HCT116 (cell line): ENCODE data around the gene PYROXD2. TPM values are rescaled to one million over a fixed set of nuclear protein-coding genes. Genes with fewer than 3 reads are reported as not detected.
"Not testable (repeated sequence)": the region's sequence is repeated elsewhere in the genome, so short reads cannot be mapped to it uniquely, and the experiment has no call there.

Experiments used
- ATAC-seq: fragments of 200-7000 bp; cut with Tn5 transposase; 2 replicates; pipeline ENCODE4 v1.9.1; 2020; ENCODE audit warnings: mild to moderate bottlenecking, moderate library complexity
- BruUV-seq: library from RNA; stranded (reverse); fragments of 400-500 nt; replicated peaks from 2 replicates; lab custom pipeline; 2021; lab: Mats Ljungman, UMichigan
- CTCF ChIA-PET: fragments of 300-600 bp; sonication (Branson Sonifier 250); formaldehyde crosslinking; loops from one replicate; lab custom pipeline; 2021; ENCODE audit warnings: antibody characterized with exemption; lab: Charles Lee
- POLR2A ChIA-PET: fragments of 300-600, 350-600 bp; sonication (Branson Sonifier 250); formaldehyde crosslinking; loops from one replicate; lab custom pipeline; 2021; ENCODE audit warnings: antibody characterized with exemption; lab: Charles Lee
- RAD21 ChIA-PET, 2 experiments: fragments of 300-600 bp; sonication (Branson Sonifier 250); formaldehyde crosslinking; loops; one replicate each; lab custom pipeline; 2023; ENCODE audit warnings: low total read pairs in 2 of 2; ENCODE audit not compliant: uncharacterized antibody in 2 of 2, unreplicated experiment in 2 of 2, low non-redundant PET in 1 of 2; lab: Charles Lee
- DNase-seq: peaks from one replicate; pipeline ENCODE4 v3.0.0-alpha.2; 2010; ENCODE audit warnings: low read depth, low spot score
- H2AFZ ChIP-seq: fragments of 200-600 bp; shearing (Covaris generic), sonication (generic); 2 replicates; pipeline ENCODE4 v1.6.1; 2017; ENCODE audit warnings: low read depth, mixed run types, mixed read lengths, antibody characterized with exemption, low read length; ENCODE audit not compliant: poor library complexity, severe bottlenecking
- H3K27ac ChIP-seq: 2 replicates; pipeline ENCODE4 v1.5.1; 2012; ENCODE audit warnings: low read depth, low read length
- H3K27me3 ChIP-seq: fragments of 200-600 bp; sonication (generic); 2 replicates; pipeline ENCODE4 v1.6.1; 2016; ENCODE audit warnings: mixed run types, low read length, mixed read lengths; ENCODE audit not compliant: insufficient read depth
- H3K36me3 ChIP-seq, 2 experiments: fragments of 200-500 bp in 1 of 2; fragments of 200-600 bp in 1 of 2; sonication (Bioruptor generic) in 1 of 2; sonication (generic) in 1 of 2; 2 replicates each; pipeline versions ENCODE4 v1.5.1 to v1.6.1; 2014 to 2016; ENCODE audit warnings: low read length in 2 of 2, inconsistent platforms in 1 of 2, mixed read lengths in 1 of 2, mixed run types in 1 of 2; ENCODE audit not compliant: insufficient read depth in 2 of 2, control insufficient read depth in 1 of 2
- H3K4me1 ChIP-seq, 2 experiments: fragments of 200-600 bp in 1 of 2; sonication (generic) in 1 of 2; 2 replicates each; pipeline versions ENCODE4 v1.5.1 to v1.6.1; 2012 to 2017; ENCODE audit warnings: low read length in 2 of 2, inconsistent platforms in 1 of 2, mild to moderate bottlenecking in 1 of 2, mixed read lengths in 1 of 2, mixed run types in 1 of 2, moderate library complexity in 1 of 2; ENCODE audit not compliant: insufficient read depth in 2 of 2, control insufficient read depth in 1 of 2
- H3K4me2 ChIP-seq: fragments of 200-600 bp; sonication (generic); 2 replicates; pipeline ENCODE4 v1.6.1; 2017; ENCODE audit warnings: mixed run types, low read length, mixed read lengths
- H3K4me3 ChIP-seq, 2 experiments: fragments of 200-600 bp in 1 of 2; sonication (generic) in 1 of 2; replicated peaks in 1 of 2; 2 replicates each; pipeline ENCODE4 v1.5.1; 2011 to 2016; ENCODE audit warnings: low read length in 2 of 2, control low read depth in 1 of 2, low read depth in 1 of 2, mild to moderate bottlenecking in 1 of 2, mixed read lengths in 1 of 2, mixed run types in 1 of 2
- H3K79me2 ChIP-seq: fragments of 200-600 bp; sonication (generic); 2 replicates; pipeline ENCODE4 v1.6.1; 2017; ENCODE audit warnings: mild to moderate bottlenecking, mixed run types, low read length, moderate library complexity, mixed read lengths; ENCODE audit not compliant: insufficient read depth
- H3K9ac ChIP-seq: fragments of 200-600 bp; sonication (generic); 2 replicates; pipeline ENCODE4 v1.6.1; 2016; ENCODE audit warnings: low read length, mixed read lengths
- H3K9me2 ChIP-seq: fragments of 200-600 bp; sonication (generic), shearing (Covaris generic); 2 replicates; pipeline ENCODE4 v1.6.1; 2017; ENCODE audit warnings: mixed run types, mild to moderate bottlenecking, moderate library complexity; ENCODE audit not compliant: insufficient read depth
- H3K9me3 ChIP-seq, 2 experiments: fragments of 200-500 bp in 1 of 2; fragments of 200-600 bp in 1 of 2; sonication (Bioruptor generic) in 1 of 2; sonication (generic) in 1 of 2; 2 replicates each; pipeline ENCODE4 v1.6.1; 2014 to 2017; ENCODE audit warnings: low read length in 2 of 2, mixed read lengths in 2 of 2, inconsistent platforms in 1 of 2, low read depth in 1 of 2, mild to moderate bottlenecking in 1 of 2, mixed run types in 1 of 2, moderate library complexity in 1 of 2; ENCODE audit not compliant: control insufficient read depth in 1 of 2, insufficient read depth in 1 of 2
- H4K20me1 ChIP-seq: fragments of 200-600 bp; sonication (generic), shearing (Covaris generic); 2 replicates; pipeline ENCODE4 v1.6.1; 2017; ENCODE audit warnings: mixed run types, mild to moderate bottlenecking, moderate library complexity; ENCODE audit not compliant: insufficient read depth
- CBX3 ChIP-seq: IDR thresholded peaks from 2 replicates; pipeline ENCODE4 v1.6.1; 2012; ENCODE audit warnings: low read depth
- CEBPB ChIP-seq: IDR thresholded peaks from 2 replicates; pipeline ENCODE4 v1.6.1; 2012; ENCODE audit warnings: low read depth
- EGR1 ChIP-seq: IDR thresholded peaks from 2 replicates; pipeline ENCODE4 v1.6.1; 2012; ENCODE audit warnings: low read depth
- ELF1 ChIP-seq: IDR thresholded peaks from 2 replicates; pipeline ENCODE4 v1.6.1; 2012; ENCODE audit warnings: low read depth, borderline replicate concordance
- EZH2phosphoT487 ChIP-seq: fragments of 200-600 bp; IDR thresholded peaks from 2 replicates; pipeline ENCODE4 v1.6.1; 2018; ENCODE audit warnings: antibody characterized with exemption, borderline replicate concordance
- FOSL1 ChIP-seq: IDR thresholded peaks from 2 replicates; pipeline ENCODE4 v1.6.1; 2012; ENCODE audit warnings: low read depth
- JUND ChIP-seq: IDR thresholded peaks from 2 replicates; pipeline ENCODE4 v1.6.1; 2012
- POLR2A ChIP-seq: IDR thresholded peaks from 2 replicates; pipeline ENCODE4 v1.7.0; 2011; ENCODE audit warnings: borderline replicate concordance; ENCODE audit not compliant: insufficient read depth, insufficient read length; ENCODE audit errors: extremely low read depth
- RAD21 ChIP-seq: IDR thresholded peaks from 2 replicates; pipeline ENCODE4 v1.6.1; 2012; ENCODE audit warnings: low read depth, mild to moderate bottlenecking
- SIN3A ChIP-seq: IDR thresholded peaks from 2 replicates; pipeline ENCODE4 v1.6.1; 2012; ENCODE audit warnings: low read depth
- SRF ChIP-seq: IDR thresholded peaks from 2 replicates; pipeline ENCODE4 v1.6.1; 2012; ENCODE audit warnings: low read depth
- YY1 ChIP-seq: IDR thresholded peaks from 2 replicates; pipeline ENCODE4 v1.6.1; 2011; ENCODE audit warnings: low read length, low read depth, moderate library complexity, mild to moderate bottlenecking; ENCODE audit not compliant: insufficient replicate concordance; ENCODE audit errors: extremely low read depth
- ZFX ChIP-seq: fragments of 450-650 bp; IDR thresholded peaks from 2 replicates; pipeline ENCODE4 v1.6.1; 2017
- ZNF274 ChIP-seq: fragments of 200-500 bp; sonication (Bioruptor generic); IDR thresholded peaks from 2 replicates; pipeline ENCODE4 v1.6.1; 2014; ENCODE audit warnings: mild to moderate bottlenecking, low read depth, low read length, inconsistent platforms
- intact Hi-C: fragments of 100-400 bp; cut with micrococcal nuclease; formaldehyde crosslinking; loops from 2 replicates; pipeline ENCODE4 v1.10.0; 2022
- total RNA-seq: library from RNA; stranded (reverse); gene quantifications from one replicate; pipeline ENCODE4 v1.2.1, GENCODE V29; 2021; ENCODE audit not compliant: unreplicated experiment
- TF ChIP-seq, protein P1 (sequence below), 3 experiments: fragments of 200-600 bp in 1 of 3; sonication (generic) in 1 of 3; IDR thresholded peaks in 2 of 3; conservative IDR thresholded peaks in 1 of 3; 2 replicates each; pipeline ENCODE4 v1.5.1; 2012 to 2017; ENCODE audit warnings: low read depth in 2 of 3, low read length in 2 of 3, antibody characterized with exemption in 1 of 3, borderline replicate concordance in 1 of 3, control low read depth in 1 of 3, mild to moderate bottlenecking in 1 of 3, mixed read lengths in 1 of 3, mixed run types in 1 of 3, moderate library complexity in 1 of 3; ENCODE audit not compliant: insufficient read depth in 1 of 3
- TF ChIP-seq, protein P2 (sequence below): IDR thresholded peaks from 2 replicates; pipeline ENCODE4 v1.6.1; 2012

PYROXD2 gene
- total RNA-seq, 1 experiment from 2014 or later, result 14.2 TPM

DNA sequence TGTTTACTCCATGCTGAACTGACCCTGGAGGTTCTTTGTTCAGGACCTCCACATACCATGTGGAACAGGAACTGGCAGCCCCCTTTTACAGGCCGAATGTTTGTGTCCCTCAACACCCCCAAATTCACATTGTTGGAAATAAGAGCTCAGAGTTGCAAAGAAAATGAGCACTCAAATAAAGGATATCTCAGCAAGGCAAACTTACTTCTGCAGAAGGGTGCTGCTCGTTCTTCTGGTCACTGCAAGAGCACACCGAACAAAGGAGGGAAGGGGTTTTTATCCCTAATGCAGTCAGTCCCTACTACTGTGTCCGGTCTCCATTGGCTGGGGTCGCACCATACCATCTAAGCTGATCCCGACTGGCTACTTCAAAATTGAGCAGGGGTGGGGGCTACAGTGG lies 68.1 kb downstream of the PYROXD2 start:
- BruUV-seq, result no TSS peak
- Histone ChIP-seq H2AFZ (no peak overlapping the region), H4K20me1 (no peaks in the 10 kb centered on the region), H3K36me3 (no peaks in the 10 kb centered on the region), H3K4me2 (no peak overlapping the region), H3K9me2 (no peaks in the 10 kb centered on the region), H3K4me1 (no peaks in the 10 kb centered on the region), H3K27ac (no peak overlapping the region), H3K9ac (no peak overlapping the region), H3K27me3 (peaks cover 18% of the 10 kb centered on the region; the same call in 1 of the 2 replicates), H3K79me2 (no peaks in the 10 kb centered on the region), H3K4me3 (no peak overlapping the region), H3K9me3 (no peaks in the 10 kb centered on the region)
- no peak for DNase-seq
- no peak for ATAC-seq
- RAD21 ChIA-PET, result no interaction called here
- CTCF ChIA-PET, result no interaction called here
- POLR2A ChIA-PET, result no interaction called here
- TF ChIP-seq CEBPB (no peak), SIN3A (no peak), FOSL1 (no peak), CBX3 (peak; percentile 54; the same call in 1 of the 2 replicates)
- intact Hi-C loops, result no loop called here

DNA sequence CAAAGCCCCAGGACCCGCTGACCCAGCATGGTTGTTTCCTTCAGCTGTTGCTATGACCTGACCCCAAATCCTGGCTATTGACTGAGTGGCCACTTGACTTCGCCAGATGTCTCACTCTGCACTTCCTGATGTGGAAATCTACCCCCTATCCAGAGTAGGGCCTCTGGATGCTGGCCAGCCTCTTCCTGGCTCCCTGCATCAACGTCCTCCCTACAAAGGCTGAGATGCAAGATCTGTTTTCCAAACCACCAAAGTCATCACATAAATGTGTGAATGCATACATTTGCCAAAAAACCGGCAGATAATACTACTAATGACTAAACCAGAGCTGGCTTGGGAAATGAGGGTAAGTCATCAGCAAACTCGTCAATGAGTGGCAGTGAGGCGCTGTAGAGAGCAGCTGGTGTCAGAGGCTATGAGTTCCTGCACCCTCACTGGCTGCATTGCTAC lies 70.4 kb downstream of the PYROXD2 start:
- BruUV-seq, result no TSS peak
- no peak for TF ChIP-seq ZNF274
- TF ChIP-seq JUND, result no peak
- no peak for TF ChIP-seq POLR2A
- no peak for TF ChIP-seq YY1
- TF ChIP-seq, protein P1, sequence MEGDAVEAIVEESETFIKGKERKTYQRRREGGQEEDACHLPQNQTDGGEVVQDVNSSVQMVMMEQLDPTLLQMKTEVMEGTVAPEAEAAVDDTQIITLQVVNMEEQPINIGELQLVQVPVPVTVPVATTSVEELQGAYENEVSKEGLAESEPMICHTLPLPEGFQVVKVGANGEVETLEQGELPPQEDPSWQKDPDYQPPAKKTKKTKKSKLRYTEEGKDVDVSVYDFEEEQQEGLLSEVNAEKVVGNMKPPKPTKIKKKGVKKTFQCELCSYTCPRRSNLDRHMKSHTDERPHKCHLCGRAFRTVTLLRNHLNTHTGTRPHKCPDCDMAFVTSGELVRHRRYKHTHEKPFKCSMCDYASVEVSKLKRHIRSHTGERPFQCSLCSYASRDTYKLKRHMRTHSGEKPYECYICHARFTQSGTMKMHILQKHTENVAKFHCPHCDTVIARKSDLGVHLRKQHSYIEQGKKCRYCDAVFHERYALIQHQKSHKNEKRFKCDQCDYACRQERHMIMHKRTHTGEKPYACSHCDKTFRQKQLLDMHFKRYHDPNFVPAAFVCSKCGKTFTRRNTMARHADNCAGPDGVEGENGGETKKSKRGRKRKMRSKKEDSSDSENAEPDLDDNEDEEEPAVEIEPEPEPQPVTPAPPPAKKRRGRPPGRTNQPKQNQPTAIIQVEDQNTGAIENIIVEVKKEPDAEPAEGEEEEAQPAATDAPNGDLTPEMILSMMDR (IDR thresholded peaks at IDR 0.05 in 2 of 3, conservative IDR thresholded peaks at IDR 0.05 in 1 of 3; ENCODE audit: borderline replicate concordance in 1 of 3, insufficient read depth in 1 of 3, low read depth in 2 of 3, low read length in 2 of 3), result no peak
- TF ChIP-seq FOSL1, result no peak
- TF ChIP-seq SIN3A, result no peak
- no peak for TF ChIP-seq ZFX
- no peak for TF ChIP-seq EZH2phosphoT487
- TF ChIP-seq RAD21, result no peak
- no peak for TF ChIP-seq SRF
- TF ChIP-seq CBX3, result no peak
- no peak for TF ChIP-seq EGR1
- TF ChIP-seq ELF1, result no peak
- TF ChIP-seq, protein P2, sequence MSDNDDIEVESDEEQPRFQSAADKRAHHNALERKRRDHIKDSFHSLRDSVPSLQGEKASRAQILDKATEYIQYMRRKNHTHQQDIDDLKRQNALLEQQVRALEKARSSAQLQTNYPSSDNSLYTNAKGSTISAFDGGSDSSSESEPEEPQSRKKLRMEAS, result no peak
- Histone ChIP-seq H3K36me3 (no peaks in the 10 kb centered on the region), H2AFZ (no peak overlapping the region), H3K4me3 (no peak overlapping the region), H3K4me1 (no peaks in the 10 kb centered on the region), H3K27ac (no peak overlapping the region), H3K9me3 (no peaks in the 10 kb centered on the region), H3K27me3 (peaks cover 17% of the 10 kb centered on the region), H3K9ac (no peak overlapping the region), H3K79me2 (no peaks in the 10 kb centered on the region), H4K20me1 (no peaks in the 10 kb centered on the region), H3K4me2 (no peak overlapping the region), H3K9me2 (no peaks in the 10 kb centered on the region)
- intact Hi-C loops, result no loop called here
- no peak for DNase-seq
- RAD21 ChIA-PET, result no interaction called here
- CTCF ChIA-PET, result interaction anchor here (0.9 kb wide), 1 partner anchor 12 kb away, joined by 3 read pairs; no protein-coding TSS in a partner anchor
- ATAC-seq, result no peak
- POLR2A ChIA-PET, result interaction anchor here (1.3 kb wide), 1 partner anchor 9 kb away, joined by 3 read pairs; no protein-coding TSS in a partner anchor

DNA sequence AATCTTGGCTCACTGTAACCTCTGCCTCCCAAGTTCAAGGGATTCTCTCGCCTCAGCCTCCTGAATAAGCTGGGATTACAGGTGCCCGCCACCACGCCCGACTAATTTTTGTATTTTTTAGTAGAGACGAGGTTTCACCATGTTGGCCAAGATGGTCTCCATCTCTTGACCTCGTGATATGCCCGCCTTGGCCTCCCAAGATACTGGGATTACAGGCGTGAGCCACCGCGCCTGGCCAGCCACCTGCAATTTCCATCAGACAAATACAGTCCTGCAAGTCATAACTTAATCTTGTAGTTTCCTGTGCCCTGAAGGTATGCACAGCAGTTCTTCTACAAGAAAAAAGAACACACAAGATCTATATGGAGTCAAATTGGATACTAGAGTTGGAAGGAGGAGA lies 73.3 kb downstream of the PYROXD2 start:
- not testable (repeated sequence) for BruUV-seq, ATAC-seq

More for the DNA sequence above, 73.3 kb downstream of the PYROXD2 start:
- H3K27ac ChIP-seq, RAD21 ChIA-PET, H3K36me3 ChIP-seq, H3K9ac ChIP-seq, H3K4me3 ChIP-seq, H3K9me3 ChIP-seq, H3K4me2 ChIP-seq, H3K4me1 ChIP-seq, H3K9me2 ChIP-seq, H4K20me1 ChIP-seq, intact Hi-C loops, H3K79me2 ChIP-seq, DNase-seq, H2AFZ ChIP-seq, POLR2A ChIA-PET: not testable (repeated sequence)
- CTCF ChIA-PET, result interaction anchor here (1.2 kb wide), 1 partner anchor 24 kb away, joined by 3 read pairs; no protein-coding TSS in a partner anchor
- H3K27me3 ChIP-seq, result peaks cover 26% of the 10 kb centered on the region
